HL-60 (cell line): ENCODE measurements around the gene ZNF57.

Experiments
- DNase-seq, 2 experiments: peaks; one replicate each; pipeline ENCODE4 v3.0.0-alpha.2; 2010 to 2020; ENCODE audit warnings: low read depth in 1 of 2, low spot score in 1 of 2
- H3K27ac ChIP-seq: fragments of 250-450 bp; sonication (Bioruptor Pico); replicated peaks from 2 replicates; pipeline ENCODE4 v1.5.1; 2020; ENCODE audit warnings: mild to moderate bottlenecking, moderate library complexity
- H3K27me3 ChIP-seq: fragments of 250-450 bp; sonication (Bioruptor Pico); 2 replicates; pipeline ENCODE4 v1.5.1; 2021; ENCODE audit warnings: mild to moderate bottlenecking, moderate library complexity; ENCODE audit not compliant: insufficient read depth, poor library complexity, severe bottlenecking
- H3K4me3 ChIP-seq: replicated peaks from 2 replicates; pipeline ENCODE4 v1.5.1; 2011; ENCODE audit warnings: mild to moderate bottlenecking, control low read depth, low read length; ENCODE audit not compliant: insufficient read depth
- CTCF ChIP-seq: IDR thresholded peaks from one replicate; pipeline ENCODE4 v1.5.1; 2011; ENCODE audit warnings: low read length, control low read depth, inconsistent platforms; ENCODE audit not compliant: insufficient read depth
- GABPA ChIP-seq: IDR thresholded peaks from 2 replicates; pipeline ENCODE4 v1.6.1; 2012; ENCODE audit warnings: low read depth
- POLR2AphosphoS5 ChIP-seq: IDR thresholded peaks from 2 replicates; pipeline ENCODE4 v1.6.1; 2012; ENCODE audit warnings: low read depth
- REST ChIP-seq: IDR thresholded peaks from 2 replicates; pipeline ENCODE4 v1.6.1; 2012; ENCODE audit warnings: low read depth; ENCODE audit not compliant: insufficient replicate concordance
- SPI1 ChIP-seq: IDR thresholded peaks from 2 replicates; pipeline ENCODE4 v1.6.1; 2012; ENCODE audit warnings: low read depth, mild to moderate bottlenecking, borderline replicate concordance

The ZNF57 gene

GRCh38 chr19:2854849-2855248 lies 45.9 kb upstream of the ZNF57 start:
- H3K27ac ChIP-seq: no peak overlapping the region
- H3K27me3 ChIP-seq: no peaks in the 10 kb centered on the region
- no peak for TF ChIP-seq GABPA
- TF ChIP-seq POLR2AphosphoS5: no peak
- TF ChIP-seq SPI1: no peak
- TF ChIP-seq CTCF: no peak
- no peak for TF ChIP-seq REST
- no peak overlapping the region for H3K4me3 ChIP-seq
- DNase-seq: no peak

GRCh38 chr19:2856457-2857050 lies 44.2 kb upstream of the ZNF57 start:
- no peak for DNase-seq
- H3K27ac ChIP-seq: no peak overlapping the region
- H3K27me3 ChIP-seq: no peaks in the 10 kb centered on the region
- no peak for TF ChIP-seq CTCF
- no peak for TF ChIP-seq REST
- no peak for TF ChIP-seq SPI1
- TF ChIP-seq GABPA: no peak
- TF ChIP-seq POLR2AphosphoS5: no peak
- no peak overlapping the region for H3K4me3 ChIP-seq

DNA sequence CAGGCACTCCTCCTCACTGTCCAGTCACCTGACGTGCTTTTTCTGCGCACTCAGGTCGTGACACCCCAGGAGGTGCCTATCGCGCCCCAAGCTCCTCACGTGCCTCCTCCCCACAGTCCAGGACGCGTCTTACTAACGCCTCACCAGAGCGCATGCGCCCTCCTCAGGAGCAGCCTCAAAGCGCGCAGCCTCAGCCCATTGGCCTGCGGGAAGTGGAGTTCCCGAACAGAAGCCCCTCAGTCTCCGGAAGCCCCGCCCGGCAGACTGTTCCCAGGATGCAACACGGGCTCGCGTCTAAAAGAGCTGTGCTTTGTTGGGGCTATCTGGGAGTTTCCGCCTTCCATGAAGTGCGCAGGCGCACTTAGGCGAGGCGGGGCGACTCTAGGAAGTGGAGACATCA lies 41.9 kb upstream of the ZNF57 start:
- TF ChIP-seq SPI1: no peak
- no peak for TF ChIP-seq GABPA
- TF ChIP-seq REST: no peak
- no peak for TF ChIP-seq POLR2AphosphoS5
- TF ChIP-seq CTCF: no peak
- H3K27me3 ChIP-seq: no peaks in the 10 kb centered on the region
- H3K4me3 ChIP-seq: no peak overlapping the region
- DNase-seq: no peak
- H3K27ac ChIP-seq: no peak overlapping the region
